Right lobe of liver (tissue), 6 donors: ENCODE data around the gene LMO7. TPM values are rescaled to one million over a fixed set of nuclear protein-coding genes. Genes with fewer than 3 reads are reported as not detected.

ENCODE experiments used
- ATAC-seq, 4 donors: fragments of 200-7000 bp; cut with Tn5 transposase; one replicate each; pipeline ENCODE4 v1.9.1; 2020; ENCODE audit warnings: mild to moderate bottlenecking in 4 of 4, moderate library complexity in 4 of 4
- DNase-seq, 3 donors: peaks; one replicate each; pipeline ENCODE4 v3.0.0-alpha.2; 2020
- H3K27ac ChIP-seq, 3 donors: fragments of 200-600 bp; one replicate each; pipeline ENCODE4 v1.8.0; 2022
- H3K27me3 ChIP-seq, 2 donors: fragments of 200-600 bp; one replicate each; pipeline ENCODE4 v1.8.0; 2022
- H3K36me3 ChIP-seq, 4 donors: fragments of 200-600 bp; sonication (generic) in 1 of 4; one replicate each; pipeline versions ENCODE4 v1.5.1 to v1.8.0; 2017 to 2022; ENCODE audit warnings: control low read depth in 1 of 4
- H3K4me1 ChIP-seq, 4 donors: fragments of 200-600 bp; sonication (generic) in 1 of 4; one replicate each; pipeline versions ENCODE4 v1.5.1 to v1.8.0; 2017 to 2022; ENCODE audit warnings: control low read depth in 1 of 4
- H3K4me3 ChIP-seq, 3 donors: fragments of 200-600 bp; one replicate each; pipeline ENCODE4 v1.8.0; 2022
- H3K9me3 ChIP-seq, 4 donors: fragments of 200-600 bp; sonication (generic) in 1 of 4; one replicate each; pipeline versions ENCODE4 v1.5.1 to v1.8.0; 2017 to 2022; ENCODE audit warnings: control low read depth in 1 of 4
- CTCF ChIP-seq, 4 donors: fragments of 200-600 bp in 3 of 4; fragments of 450-650 bp in 1 of 4; IDR thresholded peaks; one replicate each; pipeline versions ENCODE4 v1.5.1 to v1.8.0; 2016 to 2022; ENCODE audit warnings: antibody characterized with exemption in 4 of 4, mild to moderate bottlenecking in 2 of 4
- POLR2A ChIP-seq: fragments of 450-650 bp; IDR thresholded peaks from one replicate; pipeline ENCODE4 v1.6.1; 2017; ENCODE audit warnings: antibody characterized with exemption, mild to moderate bottlenecking
- WGBS: methylation state at CpG from one replicate; pipeline ENCODE4 v1.1.6; 2018; ENCODE audit warnings: low coverage, low lambda C conversion rate; ENCODE audit not compliant: insufficient coverage; ENCODE audit errors: missing lambda C conversion rate; 5-methylcytosine and 5-hydroxymethylcytosine counted together
- intact Hi-C, 2 donors: fragments of 100-400 bp; cut with DNase I; formaldehyde crosslinking; loops; one replicate each; pipeline versions ENCODE4 v1.11.2 to v1.14.1; 2022
- total RNA-seq, 6 experiments: library from RNA; depleted of rRNA in 2 of 6; stranded (reverse); fragments of >200 nt in 2 of 6; fragmentation: NEBNext Ultra II Directional in 3 of 6; extraction: Animal tissue kit (Norgen Biotek cat#: 25700) in 3 of 6; gene quantifications; one replicate each; pipeline versions ENCODE4 v1.1.0 to v1.2.4, GENCODE V29; 2016 to 2023
- donor health status: DM: no; HTN: yes; CAD: no.
- donor health status: DM: no; HTN: no; CAD: no.
- donor health status: DM: no; HTN: no; CAD: no.
- donor health status: DM: no; HTN: yes; CAD: no.
- donor health status: DM: no; HTN: yes; CAD: no.

LMO7 gene
- total RNA-seq, 6 experiments from 2014 or later, result 42.3 to 60.2 (median 51.1) TPM

- Histone ChIP-seq H3K27ac (no peak overlapping the region), H3K9me3 (no peaks in the 10 kb centered on the region), H3K4me3 (no peak overlapping the region), H3K27me3 (no peaks in the 10 kb centered on the region), H3K36me3 (no peaks in the 10 kb centered on the region), H3K4me1 (no peaks in the 10 kb centered on the region)
- ATAC-seq, result no peak
- DNase-seq, result no peak
- TF ChIP-seq POLR2A, result no peak
- TF ChIP-seq CTCF (IDR thresholded peaks at IDR 0.05), result no peak
- intact Hi-C loops, result no loop called here
- WGBS, result 0% methylated on average over 1 of the region's 1 CpG
Measured at GRCh38 chr13:75618308-75618707, 17.8 kb upstream of the LMO7 start.

- Histone ChIP-seq H3K4me1 (no peaks in the 10 kb centered on the region), H3K27ac (no peak overlapping the region), H3K9me3 (no peaks in the 10 kb centered on the region), H3K27me3 (no peaks in the 10 kb centered on the region), H3K36me3 (no peaks in the 10 kb centered on the region), H3K4me3 (no peak overlapping the region)
- intact Hi-C loops, result no loop called here
- TF ChIP-seq POLR2A, result no peak
- DNase-seq, result no peak
- WGBS, result 78% methylated on average over 1 of the region's 1 CpG
- no peak for ATAC-seq
Measured at GRCh38 chr13:75620020-75620419, 16.1 kb upstream of the LMO7 start.

- intact Hi-C loops, result no loop called here
- H3K27ac ChIP-seq, result no peak overlapping the region
- no peaks in the 10 kb centered on the region for H3K36me3 ChIP-seq
- no peak for TF ChIP-seq CTCF (IDR thresholded peaks at IDR 0.05)
- no peak for TF ChIP-seq POLR2A
- no peak for DNase-seq
- H3K27me3 ChIP-seq, result no peaks in the 10 kb centered on the region
- H3K4me3 ChIP-seq, result no peak overlapping the region
- H3K4me1 ChIP-seq, result no peaks in the 10 kb centered on the region
- WGBS, result 70% methylated on average over 2 of the region's 2 CpGs
- H3K9me3 ChIP-seq, result no peaks in the 10 kb centered on the region
- ATAC-seq, result no peak
Measured at GRCh38 chr13:75621147-75621546, 15.0 kb upstream of the LMO7 start.

GRCh38 chr13:75628801-75629200 is 7.3 kb upstream of the LMO7 start:
- H3K36me3 ChIP-seq, result no peaks in the 10 kb centered on the region
- no peaks in the 10 kb centered on the region for H3K9me3 ChIP-seq
- H3K27me3 ChIP-seq, result no peaks in the 10 kb centered on the region
- no peak for ATAC-seq
- no peak for DNase-seq
- intact Hi-C loops, result no loop called here
- no peak overlapping the region for H3K27ac ChIP-seq
- TF ChIP-seq CTCF (IDR thresholded peaks at IDR 0.05) (no peak), POLR2A (no peak)
- no peaks in the 10 kb centered on the region for H3K4me1 ChIP-seq
- 96% methylated on average over 3 of the region's 4 CpGs for WGBS
- no peak overlapping the region for H3K4me3 ChIP-seq

GRCh38 chr13:75633285-75633684 is 2.8 kb upstream of the LMO7 start:
- ATAC-seq (no peak), DNase-seq (no peak)
- Histone ChIP-seq H3K4me1 (peaks cover 0 to 9% (median 0%) of the 10 kb centered on the region in 4 donors), H3K4me3 (no peak overlapping the region), H3K27me3 (peaks cover 0 to 6% of the 10 kb centered on the region in 2 donors), H3K9me3 (no peaks in the 10 kb centered on the region), H3K27ac (no peak overlapping the region), H3K36me3 (no peaks in the 10 kb centered on the region)
- TF ChIP-seq POLR2A (no peak), CTCF (IDR thresholded peaks at IDR 0.05) (no peak)
- intact Hi-C loops, result no loop called here
- 23% methylated on average over 2 of the region's 2 CpGs for WGBS
